ENCODE measurements around the gene ITPR2. TPM values are rescaled to one million over a fixed set of nuclear protein-coding genes. Genes with fewer than 3 reads are reported as not detected.

ITPR2 gene
- total RNA-seq, 1 donor from 2014 or later = 64.0 TPM

DNA sequence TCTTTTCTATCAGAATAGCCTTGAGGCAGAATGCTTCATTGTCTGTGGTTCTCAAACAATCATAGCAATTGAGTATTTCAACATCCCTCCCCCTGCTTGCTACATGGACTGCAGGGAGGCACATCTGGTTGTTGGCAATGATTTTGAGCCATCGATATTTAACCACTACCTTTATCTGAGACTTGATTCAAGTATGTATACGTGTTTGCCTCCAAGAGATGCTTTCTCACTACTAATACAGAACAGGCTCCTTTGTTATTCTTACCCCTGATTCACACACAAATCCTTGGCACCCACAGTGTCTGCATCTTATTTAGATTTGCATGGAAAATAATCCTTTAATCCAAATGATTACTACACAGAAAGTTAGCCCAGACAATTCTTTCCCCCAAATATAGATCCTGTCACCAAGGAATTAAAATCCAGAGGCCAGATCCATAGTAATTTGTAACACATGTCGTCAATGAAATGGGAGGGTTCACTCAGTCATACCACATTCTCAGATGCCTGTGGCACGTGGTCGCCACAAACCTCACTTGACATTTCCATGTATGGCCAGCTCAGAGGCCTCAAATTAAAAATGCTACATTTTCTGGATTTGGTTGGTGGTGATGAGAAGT, 199.3 kb downstream of the ITPR2 start:
- DNase-seq = no peak
- Histone ChIP-seq H3K4me1 (no peaks in the 10 kb centered on the region), H3K27ac (no peak overlapping the region), H3K4me3 (no peak overlapping the region), H3K36me3 (no peaks in the 10 kb centered on the region), H3K9me3 (no peaks in the 10 kb centered on the region), H3K27me3 (ENCODE audit: low read depth) (no peaks in the 10 kb centered on the region)
- intact Hi-C loops (cut with DNase I) = no loop called here
- TF ChIP-seq, protein P1, sequence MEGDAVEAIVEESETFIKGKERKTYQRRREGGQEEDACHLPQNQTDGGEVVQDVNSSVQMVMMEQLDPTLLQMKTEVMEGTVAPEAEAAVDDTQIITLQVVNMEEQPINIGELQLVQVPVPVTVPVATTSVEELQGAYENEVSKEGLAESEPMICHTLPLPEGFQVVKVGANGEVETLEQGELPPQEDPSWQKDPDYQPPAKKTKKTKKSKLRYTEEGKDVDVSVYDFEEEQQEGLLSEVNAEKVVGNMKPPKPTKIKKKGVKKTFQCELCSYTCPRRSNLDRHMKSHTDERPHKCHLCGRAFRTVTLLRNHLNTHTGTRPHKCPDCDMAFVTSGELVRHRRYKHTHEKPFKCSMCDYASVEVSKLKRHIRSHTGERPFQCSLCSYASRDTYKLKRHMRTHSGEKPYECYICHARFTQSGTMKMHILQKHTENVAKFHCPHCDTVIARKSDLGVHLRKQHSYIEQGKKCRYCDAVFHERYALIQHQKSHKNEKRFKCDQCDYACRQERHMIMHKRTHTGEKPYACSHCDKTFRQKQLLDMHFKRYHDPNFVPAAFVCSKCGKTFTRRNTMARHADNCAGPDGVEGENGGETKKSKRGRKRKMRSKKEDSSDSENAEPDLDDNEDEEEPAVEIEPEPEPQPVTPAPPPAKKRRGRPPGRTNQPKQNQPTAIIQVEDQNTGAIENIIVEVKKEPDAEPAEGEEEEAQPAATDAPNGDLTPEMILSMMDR (IDR thresholded peaks at IDR 0.05) = no peak
- ATAC-seq = no peak

DNA sequence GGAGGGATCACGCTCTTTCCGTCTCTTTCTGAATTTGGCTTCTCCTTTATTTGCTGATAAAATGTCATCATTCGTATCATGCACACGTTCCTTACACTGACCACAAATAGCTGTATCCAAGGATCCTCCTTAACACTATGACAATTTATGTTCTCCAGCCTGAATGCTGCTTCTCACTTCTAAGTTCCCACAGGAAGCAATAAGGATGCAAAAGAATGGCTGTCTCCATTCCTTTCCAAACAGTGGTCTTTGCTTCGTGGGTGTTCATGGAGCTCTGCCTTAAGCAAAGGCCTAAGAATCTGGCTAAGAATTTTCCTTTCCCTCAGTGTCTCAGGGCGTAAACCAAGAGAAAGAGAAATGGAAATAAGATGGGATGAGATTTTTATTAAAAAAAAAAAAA, 200.2 kb downstream of the ITPR2 start:
- no peaks in the 10 kb centered on the region for H3K27me3 ChIP-seq (ENCODE audit: low read depth)
- H3K4me3 ChIP-seq = no peak overlapping the region
- H3K4me1 ChIP-seq = no peaks in the 10 kb centered on the region
- no peak overlapping the region for H3K27ac ChIP-seq
- peaks cover 2% of the 10 kb centered on the region for H3K36me3 ChIP-seq
- DNase-seq = no peak
- TF ChIP-seq, protein P1 (IDR thresholded peaks at IDR 0.05) = no peak
- intact Hi-C loops (cut with DNase I) = no loop called here
- H3K9me3 ChIP-seq = no peaks in the 10 kb centered on the region
- ATAC-seq = no peak

DNA sequence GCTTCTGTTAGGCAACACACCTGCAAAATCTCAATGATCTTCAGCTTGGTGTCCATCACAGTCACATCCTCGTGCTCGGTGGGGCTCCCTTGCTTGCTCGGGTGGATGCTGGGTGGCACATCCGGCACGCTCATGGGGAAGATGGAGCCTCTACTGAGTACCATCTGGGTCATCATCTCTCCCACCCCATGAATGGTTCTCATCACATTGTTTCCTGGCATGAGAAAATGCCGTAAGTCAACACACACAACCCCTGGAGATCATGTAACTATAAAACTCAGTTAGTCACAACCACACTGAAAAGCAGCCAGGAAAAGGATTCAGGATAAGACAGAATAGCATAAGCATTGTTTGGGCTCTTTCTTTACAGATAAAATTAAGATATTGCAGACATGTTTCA, 201.1 kb downstream of the ITPR2 start:
- ATAC-seq = no peak
- DNase-seq = no peak
- no peaks in the 10 kb centered on the region for H3K4me1 ChIP-seq
- H3K27me3 ChIP-seq (ENCODE audit: low read depth) = no peaks in the 10 kb centered on the region
- H3K4me3 ChIP-seq = no peak overlapping the region
- no peaks in the 10 kb centered on the region for H3K9me3 ChIP-seq
- H3K27ac ChIP-seq = no peak overlapping the region
- H3K36me3 ChIP-seq = peaks cover 7% of the 10 kb centered on the region
- TF ChIP-seq, protein P1 (IDR thresholded peaks at IDR 0.05) = no peak
- intact Hi-C loops (cut with DNase I) = no loop called here

DNA sequence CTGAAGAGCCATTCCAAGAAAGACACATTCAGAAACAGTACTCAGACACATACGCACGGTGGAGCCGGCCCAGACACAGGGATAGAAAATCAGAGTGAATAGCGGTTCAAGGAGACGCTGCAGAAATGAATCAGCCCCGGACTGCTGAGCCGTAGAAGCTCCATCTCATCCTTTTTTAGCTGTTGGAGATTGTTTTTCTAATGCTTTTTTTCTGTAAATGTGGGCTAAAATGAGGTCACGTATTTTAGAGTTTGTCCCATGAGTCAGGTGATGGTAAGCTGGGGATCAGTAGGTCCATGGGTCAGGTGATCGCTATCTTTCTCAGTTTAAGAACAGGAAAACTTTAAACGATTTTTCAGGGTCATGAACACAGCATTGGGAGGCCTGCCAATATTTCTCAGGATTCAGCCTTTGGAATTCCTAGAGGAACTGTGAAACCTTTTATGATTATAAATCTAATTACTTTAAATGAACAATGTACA, 202.4 kb downstream of the ITPR2 start:
- TF ChIP-seq, protein P1 (IDR thresholded peaks at IDR 0.05) = no peak
- no peak overlapping the region for H3K27ac ChIP-seq
- DNase-seq = no peak

DNA sequence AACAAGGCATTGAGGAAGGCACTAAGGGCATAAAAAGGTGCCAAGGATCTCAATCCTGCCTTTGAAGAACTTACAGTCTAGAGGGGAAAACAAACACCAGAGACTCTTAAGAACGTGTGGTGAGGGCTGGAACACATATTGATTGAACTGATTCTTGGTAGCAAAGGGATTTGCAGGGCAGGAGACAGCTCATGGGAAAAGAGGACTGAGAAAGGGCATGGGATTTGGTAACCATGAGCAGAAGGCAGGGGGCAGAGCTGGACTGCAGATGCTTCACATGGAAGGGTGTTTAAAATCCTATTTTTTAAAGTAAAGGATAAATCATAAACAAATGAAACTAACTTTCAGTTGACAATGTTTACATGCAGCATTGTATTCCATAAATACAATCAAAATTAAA, 203.1 kb downstream of the ITPR2 start:
- Histone ChIP-seq H3K27ac (no peak overlapping the region), H3K27me3 (ENCODE audit: low read depth) (no peaks in the 10 kb centered on the region), H3K9me3 (no peaks in the 10 kb centered on the region), H3K4me3 (no peak overlapping the region), H3K36me3 (peaks cover 18% of the 10 kb centered on the region), H3K4me1 (no peaks in the 10 kb centered on the region)
- TF ChIP-seq, protein P1 (IDR thresholded peaks at IDR 0.05) = peak; percentile 21
- DNase-seq = no peak
- ATAC-seq = no peak
- intact Hi-C loops (cut with DNase I) = no loop called here

More for the DNA sequence above, 202.4 kb downstream of the ITPR2 start:
- Histone ChIP-seq H3K36me3 (peaks cover 18% of the 10 kb centered on the region), H3K4me3 (no peak overlapping the region), H3K27me3 (ENCODE audit: low read depth) (no peaks in the 10 kb centered on the region), H3K4me1 (no peaks in the 10 kb centered on the region), H3K9me3 (no peaks in the 10 kb centered on the region)
- ATAC-seq = no peak
- intact Hi-C loops (cut with DNase I) = no loop called here
